ENCODE results near the gene MYO18B. TPM values are rescaled to one million over a fixed set of nuclear protein-coding genes. Genes with fewer than 3 reads are reported as not detected.

MYO18B gene
- total RNA-seq, 2 experiments from 2014 or later: 0.53 to 0.58 TPM

- Mint-ChIP-seq H3K9me3 (ENCODE audit: low read depth) (no peaks in the 10 kb centered on the region), H3K27me3 (peaks cover 5% of the 10 kb centered on the region), H3K36me3 (ENCODE audit: low read depth) (no peaks in the 10 kb centered on the region), H3K4me1 (no peaks in the 10 kb centered on the region), H3K4me3 (no peak overlapping the region), H3K27ac (no peak overlapping the region)
- DNase-seq: no peak
- CTCF ChIA-PET: no interaction called here
- ATAC-seq: no peak
- POLR2A ChIA-PET: interaction anchor here (0.6 kb wide), 1 partner anchor 19 kb away, joined by 4 read pairs; no protein-coding TSS in a partner anchor
- intact Hi-C loops (cut with DNase I, micrococcal nuclease): no loop called here
These were observed 281.3 kb downstream of the MYO18B start for GRCh38 chr22:26023104-26023775.

- CTCF ChIA-PET: no interaction called here
These were observed 283.6 kb downstream of the MYO18B start for GRCh38 chr22:26025626-26026025.

GRCh38 chr22:26027341-26027740 lies 285.4 kb downstream of the MYO18B start:
- ATAC-seq (no peak), DNase-seq (no peak)
- POLR2A ChIA-PET: no interaction called here
- Mint-ChIP-seq H3K4me1 (no peaks in the 10 kb centered on the region), H3K27me3 (peaks cover 2% of the 10 kb centered on the region), H3K36me3 (ENCODE audit: low read depth) (no peaks in the 10 kb centered on the region), H3K9me3 (ENCODE audit: low read depth) (no peaks in the 10 kb centered on the region), H3K27ac (no peak overlapping the region), H3K4me3 (no peak overlapping the region)
- CTCF ChIA-PET: no interaction called here
- intact Hi-C loops (cut with DNase I, micrococcal nuclease): no loop called here

More at GRCh38 chr22:26025626-26026025, 283.6 kb downstream of the MYO18B start:
- no peaks in the 10 kb centered on the region for H3K9me3 Mint-ChIP-seq (ENCODE audit: low read depth)
- H3K36me3 Mint-ChIP-seq (ENCODE audit: low read depth): no peaks in the 10 kb centered on the region
- intact Hi-C loops (cut with DNase I, micrococcal nuclease): no loop called here
- H3K4me3 Mint-ChIP-seq: no peak overlapping the region
- H3K4me1 Mint-ChIP-seq: no peaks in the 10 kb centered on the region
- POLR2A ChIA-PET: no interaction called here
- H3K27me3 Mint-ChIP-seq: peaks cover 2% of the 10 kb centered on the region
- DNase-seq: no peak
- no peak for ATAC-seq
- no peak overlapping the region for H3K27ac Mint-ChIP-seq

GRCh38 chr22:26031641-26032040 lies 289.7 kb downstream of the MYO18B start:
- H3K27ac Mint-ChIP-seq: no peak overlapping the region
- H3K27me3 Mint-ChIP-seq: peaks cover 2% of the 10 kb centered on the region
- DNase-seq (no peak), ATAC-seq (no peak)
- intact Hi-C loops (cut with DNase I, micrococcal nuclease): no loop called here
- H3K36me3 Mint-ChIP-seq (ENCODE audit: low read depth): no peaks in the 10 kb centered on the region
- H3K4me1 Mint-ChIP-seq: no peaks in the 10 kb centered on the region
- ChIA-PET POLR2A (no interaction called here), CTCF (no interaction called here)
- H3K9me3 Mint-ChIP-seq (ENCODE audit: low read depth): peaks cover 2% of the 10 kb centered on the region
- H3K4me3 Mint-ChIP-seq: no peak overlapping the region

- DNase-seq: no peak
- ChIA-PET CTCF (no interaction called here), POLR2A (no interaction called here)
- Mint-ChIP-seq H3K27ac (no peak overlapping the region), H3K4me1 (no peaks in the 10 kb centered on the region), H3K4me3 (no peak overlapping the region), H3K27me3 (peaks cover 2% of the 10 kb centered on the region), H3K9me3 (ENCODE audit: low read depth) (peaks cover 3% of the 10 kb centered on the region), H3K36me3 (ENCODE audit: low read depth) (no peaks in the 10 kb centered on the region)
- intact Hi-C loops (cut with DNase I, micrococcal nuclease): no loop called here
- ATAC-seq: no peak
These were observed 291.1 kb downstream of the MYO18B start for GRCh38 chr22:26033071-26033470.

GRCh38 chr22:26033586-26033985 lies 291.6 kb downstream of the MYO18B start:
- Mint-ChIP-seq H3K27ac (no peak overlapping the region), H3K36me3 (ENCODE audit: low read depth) (no peaks in the 10 kb centered on the region), H3K4me1 (no peaks in the 10 kb centered on the region), H3K27me3 (peaks cover 2% of the 10 kb centered on the region), H3K9me3 (ENCODE audit: low read depth) (peaks cover 3% of the 10 kb centered on the region), H3K4me3 (no peak overlapping the region)
- DNase-seq: no peak
- intact Hi-C loops (cut with DNase I, micrococcal nuclease): no loop called here
- POLR2A ChIA-PET: no interaction called here
- CTCF ChIA-PET: no interaction called here
- ATAC-seq: no peak

- no peak overlapping the region for H3K4me3 Mint-ChIP-seq
- H3K9me3 Mint-ChIP-seq (ENCODE audit: low read depth): peaks cover 3% of the 10 kb centered on the region
- ChIA-PET CTCF (no interaction called here), POLR2A (no interaction called here)
- peaks cover 6% of the 10 kb centered on the region for H3K27me3 Mint-ChIP-seq
- no peak overlapping the region for H3K27ac Mint-ChIP-seq
- no peak for ATAC-seq
- H3K36me3 Mint-ChIP-seq (ENCODE audit: low read depth): no peaks in the 10 kb centered on the region
- no peaks in the 10 kb centered on the region for H3K4me1 Mint-ChIP-seq
- intact Hi-C loops (cut with DNase I, micrococcal nuclease): no loop called here
- DNase-seq: no peak
These were observed 293.5 kb downstream of the MYO18B start for GRCh38 chr22:26035523-26035922.

GRCh38 chr22:26038365-26038764 lies 296.4 kb downstream of the MYO18B start:
- Mint-ChIP-seq H3K4me3 (no peak overlapping the region), H3K4me1 (no peaks in the 10 kb centered on the region), H3K27ac (no peak overlapping the region), H3K27me3 (peaks cover 7% of the 10 kb centered on the region), H3K9me3 (ENCODE audit: low read depth) (peaks cover 3% of the 10 kb centered on the region), H3K36me3 (ENCODE audit: low read depth) (no peaks in the 10 kb centered on the region)
- ATAC-seq (no peak), DNase-seq (no peak)
- intact Hi-C loops (cut with DNase I, micrococcal nuclease): no loop called here
- CTCF ChIA-PET: no interaction called here
- POLR2A ChIA-PET: no interaction called here

GRCh38 chr22:26041931-26042330 lies 299.9 kb downstream of the MYO18B start:
- ATAC-seq (no peak), DNase-seq (no peak)
- no peaks in the 10 kb centered on the region for H3K36me3 Mint-ChIP-seq (ENCODE audit: low read depth)
- peaks cover 6% of the 10 kb centered on the region for H3K27me3 Mint-ChIP-seq
- CTCF ChIA-PET: interaction anchor here (0.6 kb wide), 1 partner anchor 1784 kb away, joined by 4 read pairs; no protein-coding TSS in a partner anchor
- H3K9me3 Mint-ChIP-seq (ENCODE audit: low read depth): no peaks in the 10 kb centered on the region
- POLR2A ChIA-PET: no interaction called here
- H3K4me1 Mint-ChIP-seq: no peaks in the 10 kb centered on the region
- no peak overlapping the region for H3K4me3 Mint-ChIP-seq
- intact Hi-C loops (cut with DNase I, micrococcal nuclease): no loop called here
- H3K27ac Mint-ChIP-seq: no peak overlapping the region

- POLR2A ChIA-PET: no interaction called here
- Mint-ChIP-seq H3K27me3 (peaks cover 9% of the 10 kb centered on the region), H3K9me3 (ENCODE audit: low read depth) (no peaks in the 10 kb centered on the region), H3K36me3 (ENCODE audit: low read depth) (no peaks in the 10 kb centered on the region), H3K27ac (no peak overlapping the region), H3K4me1 (no peaks in the 10 kb centered on the region), H3K4me3 (no peak overlapping the region)
- ATAC-seq (no peak), DNase-seq (no peak)
- CTCF ChIA-PET: interaction anchor here (0.6 kb wide), 1 partner anchor 14 kb away, joined by 3 read pairs; no protein-coding TSS in a partner anchor
- intact Hi-C loops (cut with DNase I, micrococcal nuclease): no loop called here
These were observed 301.0 kb downstream of the MYO18B start for GRCh38 chr22:26043031-26043430.

GRCh38 chr22:26045051-26045450 lies 303.1 kb downstream of the MYO18B start:
- Mint-ChIP-seq H3K27ac (no peak overlapping the region), H3K4me3 (no peak overlapping the region), H3K27me3 (peaks cover 17% of the 10 kb centered on the region), H3K36me3 (ENCODE audit: low read depth) (no peaks in the 10 kb centered on the region), H3K9me3 (ENCODE audit: low read depth) (no peaks in the 10 kb centered on the region), H3K4me1 (no peaks in the 10 kb centered on the region)
- ChIA-PET POLR2A (no interaction called here), CTCF (no interaction called here)
- ATAC-seq: no peak
- intact Hi-C loops (cut with DNase I, micrococcal nuclease): no loop called here
- no peak for DNase-seq

- no peak for ATAC-seq
- H3K9me3 Mint-ChIP-seq (ENCODE audit: low read depth): no peaks in the 10 kb centered on the region
These were observed 303.9 kb downstream of the MYO18B start for GRCh38 chr22:26045860-26046259.

More at GRCh38 chr22:26045860-26046259, 303.9 kb downstream of the MYO18B start:
- H3K27me3 Mint-ChIP-seq: peaks cover 15% of the 10 kb centered on the region
- H3K27ac Mint-ChIP-seq: no peak overlapping the region
- no peaks in the 10 kb centered on the region for H3K36me3 Mint-ChIP-seq (ENCODE audit: low read depth)
- ChIA-PET POLR2A (no interaction called here), CTCF (no interaction called here)
- DNase-seq: no peak
- no peak overlapping the region for H3K4me3 Mint-ChIP-seq
- intact Hi-C loops (cut with DNase I, micrococcal nuclease): no loop called here
- H3K4me1 Mint-ChIP-seq: no peaks in the 10 kb centered on the region
